ENCODE results near the gene CABP1. TPM values are rescaled to one million over a fixed set of nuclear protein-coding genes. Genes with fewer than 3 reads are reported as not detected.
A peak's percentile ranks its signal among the peaks of the same experiment; 100 is the strongest.

The CABP1 gene
- total RNA-seq, 4 donors from 2014 or later, result 1.8 to 2.5 (median 2.5) TPM; not detected in 1

DNA sequence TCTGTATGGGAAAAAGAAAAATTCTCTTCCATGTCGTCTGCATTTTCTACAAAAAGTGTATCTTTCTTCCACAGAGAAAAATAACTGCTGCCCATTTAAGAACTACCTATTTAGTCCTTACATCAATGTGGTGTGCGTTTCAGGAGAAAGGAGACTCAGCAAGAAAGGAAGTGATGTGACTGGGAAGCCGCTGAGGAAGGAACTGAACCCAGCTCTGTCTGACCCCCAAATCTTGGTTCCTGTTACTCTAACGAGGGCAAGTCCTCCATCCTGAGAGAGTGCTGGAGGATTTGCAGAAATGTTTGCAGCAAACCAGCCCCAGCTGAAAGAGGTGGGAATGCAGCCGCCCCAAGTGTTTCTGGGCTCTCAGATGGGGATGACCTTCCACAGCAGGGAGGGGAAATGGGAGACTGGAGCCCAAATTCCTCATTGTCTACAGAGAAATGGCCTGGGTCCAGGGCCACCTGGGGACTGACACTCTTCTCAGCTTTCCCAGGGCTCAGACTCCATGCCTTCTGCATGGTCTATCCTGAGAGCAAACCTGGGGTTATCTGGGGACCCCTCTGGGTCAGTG, 39.8 kb downstream of the CABP1 start:
- DNase-seq (ENCODE audit: extremely low spot score), result no peak
- H3K4me1 ChIP-seq, result peaks cover 0 to 5% (median 2%) of the 10 kb centered on the region in 4 donors
- H3K9me3 ChIP-seq, result no peaks in the 10 kb centered on the region
- intact Hi-C loops (cut with DNase I), result no loop called here
- WGBS, result 50% methylated on average over 5 of the region's 5 CpGs
- no peak overlapping the region for H3K4me3 ChIP-seq
- TF ChIP-seq POLR2A (IDR thresholded peaks at IDR 0.05; ENCODE audit: low read depth) (no peak), EP300 (IDR thresholded peaks at IDR 0.05) (no peak)
- H3K27me3 ChIP-seq, result no peaks in the 10 kb centered on the region
- no peaks in the 10 kb centered on the region for H3K36me3 ChIP-seq
- H3K27ac ChIP-seq (replicated peaks in 1 of 4), result no peak overlapping the region

DNA sequence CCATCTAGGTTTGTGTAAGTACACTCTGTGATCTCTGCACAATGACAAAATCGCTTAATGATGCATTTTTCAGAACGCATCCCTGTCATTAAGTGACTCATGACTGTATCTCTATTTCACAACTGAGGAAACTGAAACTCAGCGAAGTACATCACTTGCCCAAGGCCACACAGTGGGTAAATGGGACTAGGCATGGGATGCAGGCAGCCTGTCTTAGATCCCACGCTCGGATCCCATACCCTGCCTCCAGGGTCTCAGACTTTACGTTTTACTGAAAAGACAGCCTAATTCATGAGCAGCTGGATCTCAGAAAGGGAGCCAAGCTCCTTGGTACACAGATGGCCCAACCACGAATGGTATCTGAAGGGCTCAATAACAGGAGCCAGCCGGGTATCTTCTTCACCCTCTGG, 44.1 kb downstream of the CABP1 start:
- TF ChIP-seq POLR2A (IDR thresholded peaks at IDR 0.05; ENCODE audit: low read depth), result no peak
- H3K4me3 ChIP-seq, result no peak overlapping the region
- H3K27me3 ChIP-seq, result no peaks in the 10 kb centered on the region
- WGBS, result 82% methylated on average over 7 of the region's 8 CpGs
- H3K36me3 ChIP-seq, result no peaks in the 10 kb centered on the region
- intact Hi-C loops (cut with DNase I), result no loop called here
- no peak for DNase-seq (ENCODE audit: extremely low spot score)
- peaks cover 25 to 31% (median 30%) of the 10 kb centered on the region in 4 donors for H3K4me1 ChIP-seq
- no peak overlapping the region for H3K27ac ChIP-seq (replicated peaks in 1 of 4)
- H3K9me3 ChIP-seq, result no peaks in the 10 kb centered on the region

DNA sequence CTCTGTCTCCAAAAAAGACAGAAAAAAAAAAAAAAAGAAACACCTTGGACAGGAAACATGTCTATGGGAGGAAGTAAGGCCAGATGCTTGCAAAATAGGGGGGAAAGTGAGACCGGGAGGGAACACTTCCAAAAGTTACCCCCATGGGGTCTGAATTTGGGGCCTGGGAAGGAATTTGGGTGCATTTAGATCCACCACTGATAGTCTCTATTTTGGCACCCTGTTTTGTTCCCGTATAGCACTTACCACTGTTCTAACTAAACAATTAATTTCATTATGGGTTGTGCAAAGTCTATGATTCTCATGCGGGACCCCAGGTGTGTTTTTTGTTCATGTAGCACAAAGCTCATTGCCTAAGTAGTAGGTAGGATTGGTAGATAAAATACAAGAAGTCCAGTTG, 45.1 kb downstream of the CABP1 start:
- DNase-seq (ENCODE audit: extremely low spot score), result no peak
- H3K4me3 ChIP-seq, result peak overlapping the region in 1 of 4 donors; percentile 98
- no peak for TF ChIP-seq POLR2AphosphoS5 (IDR thresholded peaks at IDR 0.05)
- TF ChIP-seq, protein P1, sequence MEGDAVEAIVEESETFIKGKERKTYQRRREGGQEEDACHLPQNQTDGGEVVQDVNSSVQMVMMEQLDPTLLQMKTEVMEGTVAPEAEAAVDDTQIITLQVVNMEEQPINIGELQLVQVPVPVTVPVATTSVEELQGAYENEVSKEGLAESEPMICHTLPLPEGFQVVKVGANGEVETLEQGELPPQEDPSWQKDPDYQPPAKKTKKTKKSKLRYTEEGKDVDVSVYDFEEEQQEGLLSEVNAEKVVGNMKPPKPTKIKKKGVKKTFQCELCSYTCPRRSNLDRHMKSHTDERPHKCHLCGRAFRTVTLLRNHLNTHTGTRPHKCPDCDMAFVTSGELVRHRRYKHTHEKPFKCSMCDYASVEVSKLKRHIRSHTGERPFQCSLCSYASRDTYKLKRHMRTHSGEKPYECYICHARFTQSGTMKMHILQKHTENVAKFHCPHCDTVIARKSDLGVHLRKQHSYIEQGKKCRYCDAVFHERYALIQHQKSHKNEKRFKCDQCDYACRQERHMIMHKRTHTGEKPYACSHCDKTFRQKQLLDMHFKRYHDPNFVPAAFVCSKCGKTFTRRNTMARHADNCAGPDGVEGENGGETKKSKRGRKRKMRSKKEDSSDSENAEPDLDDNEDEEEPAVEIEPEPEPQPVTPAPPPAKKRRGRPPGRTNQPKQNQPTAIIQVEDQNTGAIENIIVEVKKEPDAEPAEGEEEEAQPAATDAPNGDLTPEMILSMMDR (IDR thresholded peaks at IDR 0.05), result no peak
- no peak for TF ChIP-seq EP300 (IDR thresholded peaks at IDR 0.05)
- TF ChIP-seq POLR2A (IDR thresholded peaks at IDR 0.05; ENCODE audit: low read depth), result no peak
- no peaks in the 10 kb centered on the region for H3K36me3 ChIP-seq
- H3K27ac ChIP-seq (replicated peaks in 1 of 4), result peak overlapping the region in 3 of 4 donors; percentile 94 to 96 (median 95)
- H3K9me3 ChIP-seq, result no peaks in the 10 kb centered on the region
- 56% methylated on average over 3 of the region's 3 CpGs for WGBS
- H3K27me3 ChIP-seq, result no peaks in the 10 kb centered on the region
- intact Hi-C loops (cut with DNase I), result loop anchor here (5.0 kb wide), 1 partner anchor 33 kb away; no protein-coding TSS in a partner anchor
- H3K4me1 ChIP-seq, result peaks cover 32 to 41% (median 37%) of the 10 kb centered on the region in 4 donors

DNA sequence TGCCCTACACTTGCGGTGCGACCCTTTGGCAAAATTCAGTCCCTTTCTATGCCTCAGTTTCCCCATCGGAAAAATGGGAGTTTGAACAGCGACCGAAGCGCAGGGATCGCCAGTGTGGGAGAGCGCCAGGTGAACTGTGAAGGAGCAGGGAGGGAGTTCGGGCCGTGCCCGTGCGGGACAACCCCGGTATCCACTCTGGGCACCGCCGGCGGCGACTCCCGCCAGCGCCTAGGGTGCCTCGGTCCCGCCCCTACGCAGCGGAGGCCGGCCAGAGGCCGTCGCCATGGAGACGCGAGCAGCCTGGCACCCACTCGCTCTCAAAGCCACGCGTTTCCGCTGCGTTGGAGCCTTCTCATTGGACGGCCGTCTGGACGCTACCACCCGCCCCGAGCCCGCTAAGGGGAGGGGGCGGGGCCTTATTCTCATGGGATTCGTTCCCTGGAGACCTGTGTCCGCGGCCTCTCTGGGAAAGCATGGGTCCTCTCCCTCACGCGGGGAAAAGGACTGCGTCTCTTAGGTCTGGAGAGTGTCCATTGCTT, 45.8 kb downstream of the CABP1 start:
- intact Hi-C loops (cut with DNase I), result loop anchor here (5.0 kb wide), 1 partner anchor 34 kb away; no protein-coding TSS in a partner anchor
- Histone ChIP-seq H3K27ac (replicated peaks in 1 of 4) (peak overlapping the region; percentile 94 to 96 (median 94)), H3K4me1 (peaks cover 34 to 48% (median 42%) of the 10 kb centered on the region in 4 donors), H3K9me3 (no peaks in the 10 kb centered on the region), H3K27me3 (no peaks in the 10 kb centered on the region), H3K4me3 (peak overlapping the region; percentile 84 to 98 (median 88)), H3K36me3 (no peaks in the 10 kb centered on the region)
- WGBS, result 1% methylated on average over 25 of the region's 46 CpGs
- TF ChIP-seq POLR2AphosphoS5 (IDR thresholded peaks at IDR 0.05) (peak; percentile 53 to 83), EP300 (IDR thresholded peaks at IDR 0.05) (no peak), POLR2A (IDR thresholded peaks at IDR 0.05; ENCODE audit: low read depth) (peak; percentile 24)
- TF ChIP-seq, protein P1 (IDR thresholded peaks at IDR 0.05), result no peak
- peak; percentile 99 for DNase-seq (ENCODE audit: extremely low spot score)

DNA sequence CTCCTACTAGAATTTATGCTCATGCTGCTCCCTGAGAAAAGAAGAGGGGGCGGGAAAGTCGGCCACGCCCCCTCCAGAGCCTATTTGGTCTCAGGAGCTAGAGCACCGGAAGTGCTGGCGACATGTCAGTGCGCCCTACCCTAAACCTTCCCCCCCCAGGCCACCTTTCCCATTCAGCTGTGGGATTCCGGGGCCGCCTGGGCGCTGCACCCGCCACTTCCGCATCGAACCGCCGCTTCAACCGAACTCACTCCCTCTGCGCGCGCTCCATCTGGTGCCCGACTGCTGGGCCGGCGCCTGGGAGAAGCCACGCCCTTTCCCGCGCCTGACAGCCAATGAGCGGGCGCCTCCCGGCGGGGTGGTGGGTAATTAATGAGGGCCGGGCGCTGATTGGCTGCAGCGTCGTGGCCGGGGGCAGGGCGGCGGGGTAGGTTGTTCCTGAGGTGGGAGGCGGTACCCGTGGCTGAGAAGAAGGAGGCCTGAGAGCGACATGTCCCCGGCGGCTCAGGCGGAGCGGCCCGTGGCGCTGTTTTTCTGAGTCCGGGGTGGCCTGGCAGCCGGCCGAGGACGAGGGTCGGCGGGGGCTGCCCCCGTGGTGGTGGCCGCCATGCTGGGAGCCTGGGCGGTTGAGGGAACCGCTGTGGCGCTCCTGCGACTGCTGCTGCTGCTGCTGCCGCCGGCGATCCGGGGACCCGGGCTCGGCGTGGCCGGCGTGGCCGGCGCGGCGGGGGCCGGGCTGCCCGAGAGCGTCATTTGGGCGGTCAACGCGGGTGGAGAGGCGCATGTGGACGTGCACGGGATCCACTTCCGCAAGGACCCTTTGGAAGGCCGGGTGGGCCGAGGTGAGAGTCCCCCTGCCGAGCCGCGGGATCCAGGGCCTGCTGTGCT, 46.5 kb downstream of the CABP1 start, which contains the start of gene MLEC:
MLEC (plus strand) TSS at position 460 of the 888 bp plus-strand sequence; CDS start at position 608, 148 bp downstream.
- intact Hi-C loops (cut with DNase I), result loop anchor here (5.0 kb wide), 1 partner anchor 35 kb away; no protein-coding TSS in a partner anchor
- 0% methylated on average over 33 of the region's 84 CpGs for WGBS
- peak within 1 kb of the TSS; percentile 94 to 96 (median 94) for H3K27ac ChIP-seq (replicated peaks in 1 of 4)
- H3K4me3 ChIP-seq, result peak within 1 kb of the TSS; percentile 84 to 98 (median 88)
- DNase-seq (ENCODE audit: extremely low spot score), result peak; percentile 100
- H3K27me3 ChIP-seq, result no peaks in the 10 kb centered on the region
- H3K4me1 ChIP-seq, result peaks cover 39 to 55% (median 48%) of the 10 kb centered on the region in 4 donors
- no peaks in the 10 kb centered on the region for H3K9me3 ChIP-seq
- H3K36me3 ChIP-seq, result no peaks in the 10 kb centered on the region
- TF ChIP-seq, protein P1 (IDR thresholded peaks at IDR 0.05), result peak in 2 of 3 experiments; percentile 10 to 26
- TF ChIP-seq POLR2AphosphoS5 (IDR thresholded peaks at IDR 0.05), result peak; percentile 87 to 89
- no peak for TF ChIP-seq EP300 (IDR thresholded peaks at IDR 0.05)
